HEK293 (cell line): ENCODE measurements around the gene NUFIP2.

Source experiments
- CTCF ChIP-seq: fragments of 450-650 bp; formaldehyde crosslinking; IDR thresholded peaks from 2 replicates; pipeline ENCODE4 v1.5.1; 2016; ENCODE audit warnings: missing biosample characterization, missing genetic modification characterization
- SCRT1 ChIP-seq: fragments of 450-650 bp; formaldehyde crosslinking; IDR thresholded peaks from 2 replicates; pipeline ENCODE4 v1.5.1; 2016; ENCODE audit warnings: missing biosample characterization, missing genetic modification characterization, borderline replicate concordance
- YY1 ChIP-seq: fragments of 450-650 bp; formaldehyde crosslinking; IDR thresholded peaks from 2 replicates; pipeline ENCODE4 v1.5.1; 2018; ENCODE audit warnings: missing biosample characterization, missing genetic modification characterization
- ZBTB49 ChIP-seq: fragments of 450-650 bp; formaldehyde crosslinking; IDR thresholded peaks from 2 replicates; pipeline ENCODE4 v1.5.1; 2016; ENCODE audit warnings: missing biosample characterization, missing genetic modification characterization, low read depth
- ZFP41 ChIP-seq: fragments of 450-650 bp; formaldehyde crosslinking; IDR thresholded peaks from 2 replicates; pipeline ENCODE4 v1.5.1; 2016; ENCODE audit warnings: missing biosample characterization, missing genetic modification characterization, borderline replicate concordance
- ZNF701 ChIP-seq: fragments of 450-650 bp; formaldehyde crosslinking; IDR thresholded peaks from 2 replicates; pipeline ENCODE4 v1.5.1; 2016; ENCODE audit warnings: missing biosample characterization, missing genetic modification characterization
- TF ChIP-seq, protein P1 (sequence below): fragments of 450-650 bp; formaldehyde crosslinking; IDR thresholded peaks from 2 replicates; pipeline ENCODE4 v1.5.1; 2017; ENCODE audit warnings: missing biosample characterization, missing genetic modification characterization
- TF ChIP-seq, protein P2 (sequence below): fragments of 450-650 bp; formaldehyde crosslinking; IDR thresholded peaks from 2 replicates; pipeline ENCODE4 v1.5.1; 2016; ENCODE audit warnings: missing biosample characterization, missing genetic modification characterization

DNA sequence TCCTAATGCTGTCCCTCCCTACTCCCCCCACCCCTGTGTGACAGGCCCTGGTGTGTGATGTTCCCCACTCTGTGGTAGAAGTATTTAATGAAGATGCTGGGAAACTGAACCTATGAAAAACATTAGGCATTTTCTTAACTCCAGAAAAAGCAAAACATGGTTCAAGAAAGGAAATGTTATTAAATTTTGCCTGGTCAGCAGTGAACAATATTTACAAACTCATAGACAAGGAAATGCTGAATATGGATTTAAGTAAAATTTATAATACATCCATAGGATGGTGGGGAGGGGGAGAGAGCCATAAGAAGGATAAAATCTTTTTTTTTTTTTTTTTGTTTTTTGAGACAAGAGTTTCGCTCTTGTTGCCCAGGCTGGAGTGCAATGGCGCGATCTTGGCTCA is 58.0 kb downstream of the NUFIP2 start:
- TF ChIP-seq ZBTB49 (tag by site-specific recombination) = no peak
- no peak for TF ChIP-seq YY1 (tag by site-specific recombination)
- TF ChIP-seq, protein P1, sequence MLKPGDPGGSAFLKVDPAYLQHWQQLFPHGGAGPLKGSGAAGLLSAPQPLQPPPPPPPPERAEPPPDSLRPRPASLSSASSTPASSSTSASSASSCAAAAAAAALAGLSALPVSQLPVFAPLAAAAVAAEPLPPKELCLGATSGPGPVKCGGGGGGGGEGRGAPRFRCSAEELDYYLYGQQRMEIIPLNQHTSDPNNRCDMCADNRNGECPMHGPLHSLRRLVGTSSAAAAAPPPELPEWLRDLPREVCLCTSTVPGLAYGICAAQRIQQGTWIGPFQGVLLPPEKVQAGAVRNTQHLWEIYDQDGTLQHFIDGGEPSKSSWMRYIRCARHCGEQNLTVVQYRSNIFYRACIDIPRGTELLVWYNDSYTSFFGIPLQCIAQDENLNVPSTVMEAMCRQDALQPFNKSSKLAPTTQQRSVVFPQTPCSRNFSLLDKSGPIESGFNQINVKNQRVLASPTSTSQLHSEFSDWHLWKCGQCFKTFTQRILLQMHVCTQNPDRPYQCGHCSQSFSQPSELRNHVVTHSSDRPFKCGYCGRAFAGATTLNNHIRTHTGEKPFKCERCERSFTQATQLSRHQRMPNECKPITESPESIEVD (tag by site-specific recombination) = no peak
- no peak for TF ChIP-seq ZFP41 (tag by site-specific recombination)
- TF ChIP-seq CTCF (tag by site-specific recombination) = no peak
- TF ChIP-seq, protein P2, sequence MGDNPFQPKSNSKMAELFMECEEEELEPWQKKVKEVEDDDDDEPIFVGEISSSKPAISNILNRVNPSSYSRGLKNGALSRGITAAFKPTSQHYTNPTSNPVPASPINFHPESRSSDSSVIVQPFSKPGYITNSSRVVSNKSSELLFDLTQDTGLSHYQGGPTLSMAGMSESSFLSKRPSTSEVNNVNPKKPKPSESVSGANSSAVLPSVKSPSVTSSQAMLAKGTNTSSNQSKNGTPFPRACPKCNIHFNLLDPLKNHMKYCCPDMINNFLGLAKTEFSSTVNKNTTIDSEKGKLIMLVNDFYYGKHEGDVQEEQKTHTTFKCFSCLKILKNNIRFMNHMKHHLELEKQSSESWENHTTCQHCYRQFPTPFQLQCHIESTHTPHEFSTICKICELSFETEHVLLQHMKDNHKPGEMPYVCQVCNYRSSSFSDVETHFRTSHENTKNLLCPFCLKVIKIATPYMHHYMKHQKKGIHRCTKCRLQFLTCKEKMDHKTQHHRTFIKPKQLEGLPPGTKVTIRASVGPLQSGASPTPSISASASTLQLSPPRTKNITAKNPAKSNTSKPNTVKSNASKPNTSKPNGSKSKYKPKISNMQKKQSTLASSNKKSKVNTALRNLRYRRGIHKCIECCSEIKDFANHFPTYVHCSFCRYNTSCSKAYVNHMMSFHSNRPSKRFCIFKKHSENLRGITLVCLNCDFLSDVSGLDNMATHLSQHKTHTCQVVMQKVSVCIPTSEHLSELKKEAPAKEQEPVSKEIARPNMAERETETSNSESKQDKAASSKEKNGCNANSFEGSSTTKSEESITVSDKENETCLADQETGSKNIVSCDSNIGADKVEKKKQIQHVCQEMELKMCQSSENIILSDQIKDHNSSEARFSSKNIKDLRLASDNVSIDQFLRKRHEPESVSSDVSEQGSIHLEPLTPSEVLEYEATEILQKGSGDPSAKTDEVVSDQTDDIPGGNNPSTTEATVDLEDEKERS (tag by site-specific recombination) = no peak
- no peak for TF ChIP-seq ZNF701
- no peak for TF ChIP-seq SCRT1 (tag by site-specific recombination)
